ENCODE results near the gene CSH1. TPM values are rescaled to one million over a fixed set of nuclear protein-coding genes. Genes with fewer than 3 reads are reported as not detected.
"Not testable (repeated sequence)": the region's sequence is repeated elsewhere in the genome, so short reads cannot be mapped to it uniquely, and the experiment has no call there.

The CSH1 gene
- total RNA-seq, 1 donor from 2014 or later = not detected

DNA sequence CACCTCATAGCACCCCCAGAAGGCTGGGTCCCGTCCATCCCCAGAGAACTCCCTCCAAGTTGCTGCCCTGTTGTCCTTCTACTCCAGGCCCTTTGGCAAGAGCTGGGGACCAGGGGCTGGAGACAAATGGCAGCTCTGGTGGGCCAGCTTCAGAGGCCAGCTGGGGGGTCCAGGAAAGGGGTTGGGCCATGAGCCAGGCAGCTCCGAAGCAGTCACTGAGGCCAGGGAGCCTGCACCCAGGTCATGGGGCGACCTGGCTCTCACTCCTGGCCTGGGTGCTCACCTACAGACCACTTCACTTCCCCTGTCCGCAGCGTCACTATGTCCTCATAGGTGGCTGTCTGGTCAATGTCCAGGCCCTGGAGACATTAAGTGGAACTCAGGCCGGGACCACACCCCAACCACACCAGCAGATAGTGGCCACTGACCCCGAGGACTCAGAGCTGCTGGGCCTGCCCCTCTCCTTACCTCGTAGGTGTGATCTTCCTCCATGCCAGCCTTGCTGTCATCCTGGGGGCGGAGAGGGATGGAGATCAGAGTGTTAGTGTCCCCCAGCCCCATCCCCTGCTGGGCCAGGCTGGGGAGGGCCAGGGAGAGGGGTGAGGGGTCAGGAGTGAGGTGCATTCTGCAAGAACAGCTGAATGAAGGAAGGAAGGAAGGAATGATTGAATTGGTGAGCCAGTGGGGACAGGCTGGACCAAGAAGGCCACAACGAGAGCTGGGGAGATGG lies 32.8 kb upstream of the CSH1 start:
- no peak for DNase-seq (ENCODE audit: extremely low read depth, low read depth, low spot score)

DNA sequence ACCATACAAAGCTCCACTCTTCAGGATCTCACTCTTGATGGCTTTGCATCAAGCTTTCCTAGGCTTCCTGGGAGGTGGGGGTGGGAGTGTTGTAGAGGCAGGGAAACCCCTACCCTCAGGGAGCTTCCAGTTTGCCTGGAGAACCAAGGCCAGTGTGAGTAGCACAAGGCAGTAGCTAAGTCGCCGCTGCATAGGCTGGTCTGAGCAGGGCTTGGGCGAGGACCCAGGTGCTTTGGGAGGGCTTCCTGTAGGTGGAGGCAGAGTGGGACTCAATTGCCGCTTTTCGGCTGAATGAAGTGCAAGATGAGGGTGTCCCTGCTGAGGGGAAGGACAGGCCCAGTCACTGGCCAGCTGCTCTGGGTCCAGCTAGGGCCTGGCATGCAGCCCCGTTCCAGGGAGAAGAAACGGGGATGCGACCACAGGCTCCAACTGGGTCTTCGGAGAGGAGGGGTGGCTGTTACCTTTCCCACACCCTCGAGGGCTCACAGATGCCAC lies 31.8 kb upstream of the CSH1 start:
- DNase-seq (ENCODE audit: extremely low read depth, low read depth, low spot score) = no peak

DNA sequence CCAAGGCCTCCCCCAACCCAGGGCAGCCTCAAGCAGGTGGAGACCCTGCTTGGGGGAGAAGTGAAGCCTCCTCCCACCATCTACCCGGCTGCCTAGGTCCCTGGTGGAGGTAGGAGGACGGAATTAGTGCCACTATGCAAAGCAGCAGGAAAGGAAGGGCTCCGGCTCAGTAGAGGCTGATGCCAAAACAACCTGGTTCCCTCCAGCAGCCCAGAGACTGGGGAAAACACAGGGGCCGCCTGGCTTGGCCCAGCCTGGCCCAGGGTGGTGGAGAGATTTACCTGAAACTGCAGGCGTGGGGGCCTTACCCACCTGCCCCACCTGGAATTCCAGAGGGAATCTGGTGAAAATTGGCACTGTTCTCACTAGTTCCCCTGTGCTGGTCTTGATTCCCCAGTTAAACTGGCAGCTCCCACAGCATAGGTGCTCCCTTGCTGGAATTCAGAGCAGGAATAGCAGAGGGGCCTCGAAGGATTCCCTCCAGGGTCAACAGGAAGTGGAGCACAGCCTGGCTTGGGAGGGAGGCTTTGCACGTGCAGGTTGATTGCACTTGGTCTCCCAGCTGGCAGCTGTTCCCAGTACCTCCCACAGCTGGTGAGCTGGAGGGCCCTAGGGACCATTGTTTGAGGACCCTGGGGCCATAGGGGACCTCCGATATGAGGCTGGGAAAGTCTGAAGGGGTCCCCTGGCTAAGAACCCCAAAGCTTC lies 31.2 kb upstream of the CSH1 start:
- no peak for DNase-seq (ENCODE audit: extremely low read depth, low read depth, low spot score)

DNA sequence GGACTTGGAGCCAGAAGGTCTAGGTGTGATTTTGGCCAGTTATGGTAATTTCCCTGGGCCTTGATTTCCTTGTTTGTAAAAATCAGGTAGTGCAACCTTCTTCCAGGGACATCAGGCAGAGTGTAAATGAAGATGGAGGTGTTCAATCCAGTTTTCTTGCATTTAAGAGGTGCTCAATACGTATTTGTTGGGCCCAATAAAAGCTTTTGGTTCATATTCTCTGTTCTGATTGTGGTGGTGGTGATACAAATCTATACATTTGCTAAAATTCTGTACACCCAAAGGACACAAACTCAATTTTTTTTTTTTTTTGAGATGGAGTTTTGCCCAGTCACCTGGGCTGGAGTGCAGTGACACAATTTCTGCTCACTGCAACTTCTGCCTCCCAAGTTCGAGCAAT lies 29.8 kb upstream of the CSH1 start:
- DNase-seq (ENCODE audit: extremely low read depth, low read depth, low spot score) = no peak

DNA sequence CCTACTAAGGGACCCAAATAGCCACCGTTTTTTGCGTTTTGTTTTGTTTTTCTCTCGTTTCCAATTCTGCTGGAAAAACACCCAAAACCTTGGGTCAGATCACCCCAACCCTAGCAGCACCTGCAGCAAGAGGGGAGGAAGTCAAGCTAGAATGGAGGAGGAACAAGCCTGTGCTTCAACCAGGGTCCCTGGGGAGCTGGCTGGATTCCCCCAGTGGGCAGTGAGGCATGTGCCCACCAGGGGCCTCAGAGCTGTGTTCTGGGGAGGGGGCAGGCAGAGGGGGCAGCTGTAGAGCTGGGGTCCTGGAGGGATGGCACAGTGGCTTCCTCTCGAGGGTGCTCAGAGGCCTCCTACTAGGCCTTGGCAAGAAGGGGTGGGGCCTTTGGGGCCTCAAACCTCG lies 29.2 kb upstream of the CSH1 start:
- no peak for DNase-seq (ENCODE audit: extremely low read depth, low read depth, low spot score)

DNA sequence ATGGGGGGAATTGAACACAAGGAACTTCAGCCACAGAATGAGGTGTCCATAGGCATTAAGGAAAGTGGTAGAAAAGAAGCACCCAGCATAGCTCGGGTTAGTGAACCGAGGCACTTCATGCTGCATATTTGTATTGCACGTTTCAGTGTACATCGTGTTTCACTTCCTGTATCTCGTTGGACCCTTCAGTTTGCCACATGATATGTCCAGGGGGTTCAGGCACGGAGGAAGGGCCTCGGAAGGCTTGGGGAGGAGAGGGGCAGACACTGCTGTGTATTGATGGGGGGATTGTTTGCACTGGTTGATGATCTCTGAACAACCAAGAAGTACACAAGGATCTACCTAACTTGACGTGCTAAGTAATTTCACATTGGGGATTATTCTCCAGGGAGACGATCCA lies 26.0 kb upstream of the CSH1 start:
- DNase-seq (ENCODE audit: extremely low read depth, low read depth, low spot score) = not testable (repeated sequence)

DNA sequence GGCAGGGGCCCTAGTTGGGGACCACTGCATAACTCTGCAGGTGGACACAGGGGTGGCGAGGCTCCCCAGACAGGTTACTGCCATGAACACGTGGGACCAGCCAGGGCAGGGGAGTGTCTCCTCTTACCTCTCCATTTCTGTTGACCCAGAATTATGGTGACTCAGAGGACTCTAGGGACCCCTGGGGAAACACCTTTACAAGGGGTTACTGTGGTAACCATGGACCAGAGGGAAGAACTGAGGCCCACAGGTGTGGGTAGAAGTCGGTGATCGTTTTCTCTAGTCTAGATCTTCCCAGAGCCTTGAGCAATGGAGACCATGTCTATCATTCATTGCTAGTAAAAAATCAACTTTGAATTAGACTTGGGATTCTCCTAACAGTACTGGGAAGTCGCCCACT lies 24.4 kb upstream of the CSH1 start:
- DNase-seq (ENCODE audit: extremely low read depth, low read depth, low spot score) = not testable (repeated sequence)

DNA sequence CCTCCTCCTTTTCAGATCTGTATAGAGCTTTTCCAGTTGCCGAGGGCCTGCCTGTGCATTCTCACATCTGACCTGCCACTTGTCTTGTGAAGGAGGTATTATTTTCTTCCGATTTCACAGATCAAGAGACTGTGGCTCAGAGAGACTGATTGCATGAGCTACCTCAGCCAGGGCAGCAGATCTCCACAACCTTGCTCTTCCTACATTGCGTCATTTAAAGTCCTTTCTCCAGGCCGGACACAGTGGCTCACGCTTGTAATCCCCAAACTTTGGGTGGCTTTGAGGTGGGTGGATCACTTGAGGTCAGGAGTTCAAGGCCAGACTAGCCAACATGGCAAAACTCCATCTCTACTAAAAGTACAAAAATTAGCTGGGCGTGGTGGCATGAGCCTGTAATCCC lies 23.7 kb upstream of the CSH1 start:
- not testable (repeated sequence) for DNase-seq (ENCODE audit: extremely low read depth, low read depth, low spot score)

DNA sequence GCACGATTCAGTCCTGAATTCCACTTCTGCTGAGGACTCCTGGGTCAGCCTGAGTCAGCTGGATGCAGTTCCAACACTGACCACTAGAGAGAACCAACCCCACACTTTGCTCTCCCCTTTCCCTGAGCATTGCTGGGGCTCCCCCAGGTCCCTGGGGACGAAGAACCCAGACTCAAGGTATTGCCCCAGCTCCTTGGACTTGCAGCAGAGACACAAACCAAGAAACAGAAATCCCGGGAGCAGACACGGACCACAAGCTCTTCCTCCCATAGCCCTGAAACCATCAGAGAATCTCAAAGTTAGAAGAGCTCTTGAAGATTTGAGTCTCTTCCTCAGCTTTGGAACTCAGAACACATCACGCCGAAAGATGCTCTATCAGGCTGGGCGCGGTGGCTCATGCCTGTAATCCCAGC lies 22.9 kb upstream of the CSH1 start:
- peak; percentile 37 for DNase-seq (ENCODE audit: extremely low read depth, low read depth, low spot score)

DNA sequence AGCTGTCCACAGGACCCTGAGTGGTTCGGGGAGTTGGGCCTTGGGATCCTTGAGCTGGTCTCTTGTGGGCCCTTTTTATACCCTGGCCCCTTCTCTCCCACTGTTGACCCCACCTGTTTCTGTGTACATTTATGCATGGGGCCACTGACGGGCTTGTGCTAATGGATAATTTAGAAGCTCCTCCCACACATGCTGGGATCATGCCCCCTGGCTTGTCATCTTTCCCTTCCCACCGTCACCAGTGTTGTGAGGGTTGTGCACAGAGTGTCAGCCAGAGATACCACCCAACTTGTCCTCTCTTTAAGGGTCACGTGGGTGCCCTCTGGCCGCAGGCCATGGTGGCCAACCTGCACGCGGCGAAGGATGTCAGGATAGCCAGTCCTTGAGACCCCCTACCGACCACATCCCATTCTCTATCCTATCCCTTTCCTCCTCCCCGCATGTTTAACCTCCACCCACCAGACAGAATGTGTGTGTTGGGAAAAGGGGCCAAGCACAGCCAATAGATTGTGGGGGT lies 22.5 kb upstream of the CSH1 start, which contains the start of gene GH1:
GH1 (minus strand) TSS at position 51 of the 517 bp plus-strand sequence. CDS start 63 bp downstream, outside the sequence.
- DNase-seq (ENCODE audit: extremely low read depth, low read depth, low spot score) = not testable (repeated sequence)

DNA sequence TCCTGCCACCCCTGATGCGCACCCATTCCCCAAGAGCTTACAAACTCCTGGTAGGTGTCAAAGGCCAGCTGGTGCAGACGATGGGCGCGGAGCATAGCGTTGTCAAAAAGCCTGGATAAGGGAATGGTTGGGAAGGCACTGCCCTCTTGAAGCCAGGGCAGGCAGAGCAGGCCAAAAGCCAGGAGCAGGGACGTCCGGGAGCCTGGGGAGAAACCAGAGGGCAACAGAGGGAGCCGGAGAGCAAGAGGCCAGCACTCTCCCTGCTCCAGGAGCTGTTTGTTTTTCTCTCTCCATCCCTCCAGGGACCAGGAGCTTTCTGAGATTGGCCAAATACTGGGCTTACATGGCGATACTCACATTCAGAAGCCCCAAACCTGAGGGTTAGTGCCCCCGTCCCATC lies 21.9 kb upstream of the CSH1 start:
- no peak for DNase-seq (ENCODE audit: extremely low read depth, low read depth, low spot score)

DNA sequence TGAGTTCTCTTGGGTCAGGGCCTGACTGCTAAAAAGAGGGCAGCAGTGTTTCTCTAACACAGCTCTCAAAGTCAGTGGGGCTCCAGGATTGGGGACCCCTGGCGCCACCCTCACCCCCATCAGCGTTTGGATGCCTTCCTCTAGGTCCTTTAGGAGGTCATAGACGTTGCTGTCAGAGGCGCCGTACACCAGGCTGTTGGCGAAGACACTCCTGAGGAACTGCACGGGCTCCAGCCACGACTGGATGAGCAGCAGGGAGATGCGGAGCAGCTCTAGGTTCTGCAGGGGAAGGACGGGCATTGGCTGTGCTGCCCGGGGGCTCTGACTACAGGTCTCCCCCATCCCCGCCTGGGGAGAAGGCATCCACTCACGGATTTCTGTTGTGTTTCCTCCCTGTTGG lies 21.3 kb upstream of the CSH1 start:
- DNase-seq (ENCODE audit: extremely low read depth, low read depth, low spot score) = no peak

DNA sequence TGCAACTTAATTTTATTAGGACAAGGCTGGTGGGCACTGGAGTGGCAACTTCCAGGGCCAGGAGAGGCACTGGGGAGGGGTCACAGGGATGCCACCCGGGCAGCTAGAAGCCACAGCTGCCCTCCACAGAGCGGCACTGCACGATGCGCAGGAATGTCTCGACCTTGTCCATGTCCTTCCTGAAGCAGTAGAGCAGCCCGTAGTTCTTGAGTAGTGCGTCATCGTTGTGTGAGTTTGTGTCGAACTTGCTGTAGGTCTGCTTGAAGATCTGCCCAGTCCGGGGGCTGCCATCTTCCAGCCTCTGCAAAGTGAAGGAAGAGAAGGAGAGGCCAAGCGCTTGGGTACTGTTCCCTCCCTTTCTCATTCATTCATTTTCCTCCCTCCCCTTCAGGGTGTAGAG lies 20.8 kb upstream of the CSH1 start:
- not testable (repeated sequence) for DNase-seq (ENCODE audit: extremely low read depth, low read depth, low spot score)

DNA sequence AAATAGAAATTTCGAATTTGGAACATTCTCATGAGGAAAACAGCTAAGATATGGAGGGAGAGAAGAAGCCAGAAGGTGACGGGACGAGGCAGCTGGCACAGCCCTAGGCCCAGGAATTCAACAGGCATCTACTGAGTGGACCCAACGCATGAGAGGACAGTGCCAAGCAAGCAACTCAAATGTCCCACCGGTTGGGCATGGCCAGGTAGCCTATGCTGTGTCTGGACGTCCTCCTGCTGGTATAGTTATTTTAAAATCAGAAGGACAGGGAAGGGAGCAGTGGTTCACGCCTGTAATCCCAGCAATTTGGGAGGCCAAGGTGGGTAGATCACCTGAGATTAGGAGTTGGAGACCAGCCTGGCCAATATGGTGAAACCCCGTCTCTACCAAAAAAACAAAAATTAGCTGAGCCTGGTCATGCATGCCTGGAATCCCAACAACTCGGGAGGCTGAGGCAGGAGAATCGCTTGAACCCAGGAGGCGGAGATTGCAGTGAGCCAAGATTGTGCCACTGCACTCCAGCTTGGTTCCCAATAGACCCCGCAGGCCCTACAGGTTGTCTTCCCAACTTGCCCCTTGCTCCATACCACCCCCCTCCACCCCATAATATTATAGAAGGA lies 20.3 kb upstream of the CSH1 start:
- DNase-seq (ENCODE audit: extremely low read depth, low read depth, low spot score) = no peak

DNA sequence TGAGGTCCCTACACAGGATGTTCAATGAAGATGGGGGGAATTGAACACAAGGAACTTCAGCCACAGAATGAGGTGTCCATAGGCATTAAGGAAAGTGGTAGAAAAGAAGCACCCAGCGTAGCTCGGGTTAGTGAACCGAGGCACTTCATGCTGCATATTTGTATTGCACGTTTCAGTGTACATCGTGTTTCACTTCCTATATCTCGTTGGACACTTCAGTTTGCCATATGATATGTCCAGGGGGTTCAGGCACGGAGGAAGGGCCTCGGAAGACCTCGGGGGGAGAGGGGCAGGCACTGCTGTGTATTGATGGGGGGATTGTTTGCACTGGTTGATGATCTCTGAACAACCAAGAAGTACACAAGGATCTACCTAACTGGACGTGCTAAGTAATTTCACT lies 19.4 kb upstream of the CSH1 start:
- DNase-seq (ENCODE audit: extremely low read depth, low read depth, low spot score) = not testable (repeated sequence)

DNA sequence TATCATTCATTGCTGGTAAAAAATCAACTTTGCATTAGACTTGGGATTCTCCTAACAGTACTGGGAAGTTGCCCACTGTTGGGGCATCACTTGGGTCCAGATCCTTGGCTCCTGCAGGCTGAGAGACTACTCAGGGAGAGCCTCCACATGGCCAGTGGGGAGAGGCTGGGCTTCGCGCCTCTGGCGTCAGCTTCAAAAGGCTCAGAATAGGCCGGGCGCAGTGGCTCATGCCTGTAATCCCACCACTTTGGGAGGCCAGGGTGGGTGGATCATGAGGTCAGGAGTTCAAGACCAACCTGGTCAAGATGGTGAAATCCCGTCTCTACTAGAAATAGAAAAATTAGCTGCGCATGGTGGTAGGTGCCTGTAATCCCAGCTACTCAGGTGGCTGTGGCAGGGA lies 18.1 kb upstream of the CSH1 start:
- no peak for DNase-seq (ENCODE audit: extremely low read depth, low read depth, low spot score)

DNA sequence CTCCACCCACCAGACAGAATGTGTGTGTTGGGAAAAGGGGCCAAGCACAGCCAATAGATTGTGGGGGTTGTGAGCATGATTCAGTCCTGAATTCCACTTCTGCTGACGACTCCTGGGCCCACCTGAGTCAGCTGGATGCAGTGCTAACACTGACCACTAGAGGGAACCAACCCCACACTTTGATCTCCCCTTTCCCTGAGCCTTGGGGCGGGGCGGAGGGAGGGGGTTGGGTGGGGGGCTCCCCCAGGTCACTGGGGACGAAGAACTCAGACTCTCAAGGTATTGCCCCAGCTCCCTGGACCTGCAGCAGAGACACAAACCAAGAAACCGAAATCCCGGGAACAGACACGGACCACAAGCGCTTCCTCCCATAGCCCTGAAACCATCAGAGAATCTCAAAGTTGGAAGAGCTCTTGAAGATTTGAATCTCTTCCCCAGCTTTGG lies 15.3 kb upstream of the CSH1 start:
- DNase-seq (ENCODE audit: extremely low read depth, low read depth, low spot score) = no peak

DNA sequence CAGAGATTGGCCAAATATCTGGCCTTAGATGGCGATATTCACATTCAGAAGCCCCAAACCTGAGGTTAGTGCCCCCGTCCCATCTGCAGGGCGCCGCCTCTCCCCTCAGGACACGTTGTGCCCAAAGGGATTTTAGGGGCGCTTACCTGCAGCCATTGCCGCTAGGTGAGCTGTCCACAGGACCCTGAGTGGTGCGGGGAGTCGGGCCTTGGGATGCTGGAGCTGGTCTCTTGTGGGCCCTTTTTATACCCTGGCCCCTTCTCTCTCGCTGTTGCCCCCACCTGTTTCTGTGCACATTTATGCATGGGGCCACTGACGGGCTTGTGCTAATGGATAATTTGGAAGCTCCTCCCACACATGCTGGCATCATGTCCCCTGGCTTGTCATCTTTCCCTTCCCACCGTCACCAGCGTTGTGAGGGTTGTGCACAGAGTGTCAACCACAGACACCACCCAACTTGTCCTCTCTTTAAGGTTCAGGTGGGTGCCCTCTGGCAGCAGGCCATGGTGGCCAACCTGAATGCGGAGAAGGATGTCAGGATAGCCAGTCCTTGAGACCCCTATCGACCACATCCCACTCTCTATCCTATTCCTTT lies 14.8 kb upstream of the CSH1 start, which contains the start of gene CSHL1:
CSHL1 (minus strand) TSS at position 218 of the 595 bp plus-strand sequence; CDS start at position 156, 62 bp downstream.
- no peak for DNase-seq (ENCODE audit: extremely low read depth, low read depth, low spot score)

DNA sequence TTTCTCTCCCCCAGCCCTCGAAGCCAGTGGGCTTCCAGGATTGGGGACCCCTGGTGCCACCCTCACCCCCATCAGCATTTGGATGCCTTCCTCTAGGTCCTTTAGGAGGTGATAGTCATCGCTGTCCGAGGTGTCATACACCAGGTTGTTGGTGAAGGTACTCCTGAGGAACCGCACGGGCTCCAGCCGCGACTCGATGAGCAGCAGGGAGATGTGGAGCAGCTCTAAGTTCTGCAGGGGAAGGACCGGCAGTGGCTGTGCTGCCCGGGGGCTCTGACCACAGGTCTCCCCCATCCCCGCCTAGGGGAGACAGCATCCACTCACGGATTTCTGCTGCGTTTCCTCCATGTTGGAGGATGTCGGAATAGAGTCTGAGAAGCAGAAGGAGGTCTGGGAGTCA lies 13.7 kb upstream of the CSH1 start:
- no peak for DNase-seq (ENCODE audit: extremely low read depth, low read depth, low spot score)

DNA sequence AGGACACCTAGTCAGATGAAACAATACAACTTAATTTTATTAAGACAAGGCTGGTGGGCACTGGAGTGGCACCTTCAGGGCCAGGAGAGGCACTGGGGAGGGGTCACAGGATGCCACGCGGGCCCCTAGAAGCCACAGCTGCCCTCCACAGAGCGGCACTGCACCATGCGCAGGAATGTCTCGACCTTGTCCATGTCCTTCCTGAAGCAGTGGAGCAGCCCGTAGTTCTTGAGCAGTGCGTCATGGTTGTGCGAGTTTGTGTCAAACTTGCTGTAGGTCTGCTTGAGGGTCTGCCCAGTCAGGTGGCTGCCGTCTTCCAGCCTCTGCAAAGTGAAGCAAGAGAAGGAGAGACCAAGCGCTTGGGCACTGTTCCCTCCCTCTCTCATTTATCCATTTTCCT lies 13.2 kb upstream of the CSH1 start:
- not testable (repeated sequence) for DNase-seq (ENCODE audit: extremely low read depth, low read depth, low spot score)

All from glomerular endothelial cell (primary cell).